ENCODE data around the gene MT2A.
A peak's percentile ranks its signal among the peaks of the same experiment; 100 is the strongest.

The MT2A gene

GRCh38 chr16:56600398-56600999 lies 7.9 kb upstream of the MT2A start:
- no peak for DNase-seq

GRCh38 chr16:56601325-56601724 lies 7.1 kb upstream of the MT2A start:
- no peak for DNase-seq

DNA sequence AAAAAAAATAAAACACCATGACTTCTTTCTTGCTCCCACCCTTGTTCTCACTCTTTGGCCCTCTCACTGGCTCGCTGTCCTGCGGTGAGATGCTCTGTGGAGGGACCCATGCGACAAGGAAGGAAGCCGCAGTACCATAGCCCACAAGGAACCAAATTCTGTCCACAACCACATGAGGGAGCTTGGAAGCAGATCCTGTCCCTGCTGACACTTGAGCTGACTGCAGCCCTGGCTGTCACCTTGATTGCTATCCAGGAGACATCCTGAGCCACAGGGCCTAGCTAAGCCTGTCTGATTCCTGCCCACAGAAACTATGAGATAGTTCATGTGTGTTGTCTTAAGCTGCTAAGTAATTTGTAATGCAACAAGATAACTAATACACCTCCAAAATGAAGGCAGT lies 4.8 kb upstream of the MT2A start:
- no peak for DNase-seq

DNA sequence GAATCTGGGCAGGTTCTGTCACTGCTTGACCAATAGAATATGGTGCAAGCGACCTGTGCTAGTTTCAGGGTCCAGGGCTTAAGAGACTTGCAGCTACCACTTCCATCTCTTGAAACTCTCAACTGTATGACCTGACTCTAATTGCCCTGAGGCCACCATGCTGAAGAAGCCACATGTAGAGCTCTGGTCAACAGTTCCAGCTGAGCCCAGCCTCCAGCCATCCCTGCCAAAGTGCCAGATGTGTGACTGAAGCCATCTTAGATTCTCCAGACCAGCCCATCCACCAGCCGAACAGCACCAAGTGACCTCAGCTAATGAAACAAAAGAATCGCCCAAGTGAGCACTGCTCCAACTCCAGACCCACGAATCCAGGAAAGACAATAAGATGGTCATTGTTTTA lies 3.4 kb upstream of the MT2A start:
- DNase-seq: no peak

- no peak for DNase-seq
Measured at GRCh38 chr16:56605475-56605874, 2.9 kb upstream of the MT2A start.

DNA sequence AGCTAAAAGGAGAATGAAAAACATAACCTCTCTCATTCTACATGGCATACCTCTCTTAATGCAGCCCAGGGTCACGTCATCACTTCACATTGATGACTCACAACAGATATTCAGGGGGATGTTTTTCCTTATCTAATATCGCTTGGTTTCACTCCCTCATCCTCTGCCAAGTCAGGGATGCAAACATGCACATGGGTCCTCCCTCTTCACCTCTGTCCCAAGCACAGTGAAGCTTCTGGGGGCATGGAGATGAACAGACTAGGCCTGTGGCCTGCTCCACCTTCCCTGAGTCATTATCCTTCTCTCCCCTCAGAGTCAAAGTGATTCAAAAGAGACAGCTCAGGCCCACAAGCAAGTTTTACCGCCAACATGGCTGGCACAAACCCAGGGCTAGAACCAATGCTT lies 2.3 kb upstream of the MT2A start:
- DNase-seq: no peak

DNA sequence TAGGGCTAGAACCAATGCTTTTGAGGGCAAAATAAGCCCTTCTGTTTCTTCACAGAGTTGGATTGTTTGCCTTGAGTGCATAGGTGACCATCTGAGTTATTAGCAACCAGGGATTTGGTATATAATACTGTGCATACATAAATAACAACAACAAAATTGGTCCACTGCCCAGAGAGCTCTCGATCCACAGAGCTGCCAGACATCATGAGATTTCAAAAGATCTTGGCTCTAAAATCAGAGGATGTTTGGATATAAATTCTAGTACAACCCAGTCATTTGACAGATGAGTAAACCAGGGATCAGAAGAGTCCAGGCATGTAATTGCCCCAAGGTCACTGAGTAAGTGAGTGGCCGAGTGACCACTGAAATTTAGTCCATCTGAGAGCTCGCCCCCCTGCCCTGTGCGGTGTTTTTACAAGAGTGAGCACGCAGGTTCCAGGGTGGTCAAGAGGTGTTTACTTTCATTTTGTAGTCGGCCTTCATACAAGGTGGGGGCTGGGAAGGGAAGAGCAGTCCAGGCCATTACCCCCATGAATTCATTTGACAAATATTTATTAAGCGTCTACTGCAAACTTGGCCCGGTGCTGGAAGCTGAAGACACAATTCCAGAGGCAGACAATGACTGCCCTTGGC lies 1.8 kb upstream of the MT2A start:
- DNase-seq: no peak

GRCh38 chr16:56607109-56607618 lies 1.2 kb upstream of the MT2A start:
- no peak for DNase-seq

GRCh38 chr16:56607675-56608042 lies 725 bp upstream of the MT2A start:
- no peak for DNase-seq

- no peak for DNase-seq
Measured at GRCh38 chr16:56608876-56609462, 585 bp downstream of the MT2A start.

- peak; percentile 82 for DNase-seq
Measured at GRCh38 chr16:56609463-56609921, 1.1 kb downstream of the MT2A start.

DNA sequence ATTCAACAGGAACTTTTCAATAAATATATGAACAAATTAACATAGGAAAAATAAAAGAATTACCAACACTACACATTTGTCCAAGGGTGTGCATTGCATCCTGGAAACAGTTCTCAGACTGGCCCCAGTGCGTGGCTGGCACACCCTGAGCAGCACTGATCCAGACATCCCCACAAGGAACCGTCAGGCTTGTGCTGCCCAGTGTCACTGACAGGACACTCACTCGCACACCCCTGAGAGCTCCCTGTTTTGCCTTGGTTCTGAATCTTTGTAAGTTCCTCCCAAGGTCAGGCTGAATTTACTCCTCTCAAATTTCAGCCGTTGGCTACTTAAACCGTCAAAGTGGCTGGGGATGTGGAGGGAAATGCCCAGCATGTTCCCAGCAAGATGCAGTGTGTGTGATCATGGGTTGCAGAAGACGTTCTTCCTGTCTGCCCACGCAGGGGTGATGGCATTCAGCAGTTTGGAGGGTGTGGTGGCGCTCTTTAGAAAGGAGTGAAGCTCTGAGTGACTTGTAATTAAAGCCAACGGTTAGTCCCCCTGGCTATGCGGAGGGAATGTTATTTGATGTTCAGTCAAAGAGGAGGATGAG lies 1.7 kb downstream of the MT2A start:
- DNase-seq: peak; percentile 84

DNA sequence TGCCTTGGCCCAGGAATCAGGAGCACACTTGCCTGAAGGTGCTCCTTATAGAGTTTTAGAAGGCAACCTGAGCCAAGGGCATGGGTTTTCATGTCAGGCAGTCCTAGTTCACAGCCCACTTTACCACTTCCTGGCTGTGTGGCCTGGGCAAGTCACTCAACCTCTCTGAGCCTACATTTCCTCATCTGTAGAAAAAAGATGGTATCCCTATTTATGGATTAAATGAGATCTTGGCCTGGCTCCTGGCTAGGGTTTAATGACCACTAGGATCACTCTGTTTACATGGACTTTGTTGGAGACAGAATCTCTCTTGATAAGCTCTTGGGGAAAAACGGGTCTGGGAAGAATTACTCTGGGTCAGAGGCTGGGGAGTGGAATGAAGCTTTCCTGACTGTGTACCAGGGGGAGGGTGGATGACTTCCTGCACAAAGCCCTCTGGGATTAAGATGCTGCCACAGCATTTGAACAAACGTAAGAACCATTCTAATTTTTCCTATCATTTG lies 2.3 kb downstream of the MT2A start:
- DNase-seq: no peak

DNA sequence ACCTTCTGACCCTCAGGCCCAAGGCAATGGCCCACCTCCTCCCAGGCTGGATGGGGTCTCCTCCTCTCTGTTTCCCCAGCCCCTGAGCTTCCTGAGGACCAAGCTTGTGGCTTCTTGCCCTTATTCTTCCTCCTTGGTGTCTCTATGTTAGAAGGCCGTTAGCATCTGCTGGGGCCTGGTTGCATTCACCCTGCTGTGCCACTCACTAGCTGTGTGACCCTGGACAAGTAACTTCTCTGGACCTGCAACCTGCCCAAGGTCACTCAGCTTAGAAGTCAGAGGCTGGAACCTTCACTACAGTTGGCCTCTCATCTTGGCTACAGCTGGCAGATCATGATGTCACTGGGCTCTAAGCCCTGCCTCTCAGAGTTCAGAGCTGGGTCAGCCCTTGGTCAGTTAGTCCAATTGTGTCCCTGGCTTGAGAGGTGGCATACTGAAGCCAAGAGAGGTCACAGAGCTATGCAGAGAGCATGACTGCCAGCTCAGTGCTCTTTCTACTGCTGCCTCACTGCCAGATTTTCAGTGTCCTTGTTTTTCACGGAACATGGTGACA lies 3.0 kb downstream of the MT2A start:
- DNase-seq: no peak

- no peak for DNase-seq
Measured at GRCh38 chr16:56613706-56614105, 5.3 kb downstream of the MT2A start.

- no peak for DNase-seq
Measured at GRCh38 chr16:56614549-56614991, 6.2 kb downstream of the MT2A start.

- DNase-seq: no peak
Measured at GRCh38 chr16:56615353-56615752, 7.0 kb downstream of the MT2A start.

DNA sequence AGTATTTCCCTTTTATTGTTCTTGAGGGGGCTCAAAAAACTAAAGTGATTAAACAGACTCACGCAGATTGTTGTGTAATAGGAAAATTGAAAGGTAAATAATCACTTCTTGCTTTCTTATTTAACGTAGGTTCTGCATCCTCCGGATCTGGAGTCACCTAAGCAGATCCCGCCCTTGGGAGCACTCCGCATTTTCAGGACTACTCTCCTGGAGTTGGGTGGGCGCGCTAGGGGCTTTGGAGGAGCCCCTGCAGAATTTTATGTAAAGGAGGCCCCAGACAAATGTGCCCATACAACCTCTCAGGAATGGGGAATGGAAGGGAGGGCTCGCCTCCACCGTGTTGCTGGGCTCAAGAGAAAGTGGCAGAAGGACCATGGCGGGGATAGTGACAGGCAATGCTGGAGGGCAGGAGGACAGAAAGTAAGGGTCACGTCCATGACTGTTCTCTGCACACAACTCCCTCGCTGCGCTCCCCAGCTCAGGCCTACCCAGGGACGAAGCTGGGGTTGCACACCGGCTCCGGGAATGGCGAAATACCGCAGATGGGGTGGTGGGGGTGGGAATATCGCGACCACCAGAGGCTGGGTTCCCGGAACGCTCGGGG lies 8.3 kb downstream of the MT2A start:
- DNase-seq: no peak

- DNase-seq: peak; percentile 84
Measured at GRCh38 chr16:56617212-56618085, 9.1 kb downstream of the MT2A start.

DNA sequence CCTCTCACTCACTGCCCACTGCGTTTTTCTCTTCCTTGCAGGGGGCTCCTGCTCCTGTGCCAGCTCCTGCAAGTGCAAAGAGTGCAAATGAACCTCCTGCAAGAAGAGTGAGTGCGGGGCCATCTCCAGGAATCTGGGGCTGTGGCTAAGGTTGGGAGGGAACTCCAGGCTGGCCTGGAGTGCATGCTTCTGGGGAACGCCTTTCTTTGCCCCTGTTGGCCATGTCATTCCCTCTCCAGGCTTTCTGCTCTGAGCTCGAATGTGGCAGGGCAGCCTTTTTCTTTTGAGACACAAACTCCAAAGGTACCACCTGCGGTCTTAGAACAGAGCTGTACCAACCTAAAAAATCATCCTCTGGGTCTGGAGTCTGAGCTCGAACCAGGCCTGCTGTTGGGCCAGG lies 9.8 kb downstream of the MT2A start:
- DNase-seq: no peak

DNA sequence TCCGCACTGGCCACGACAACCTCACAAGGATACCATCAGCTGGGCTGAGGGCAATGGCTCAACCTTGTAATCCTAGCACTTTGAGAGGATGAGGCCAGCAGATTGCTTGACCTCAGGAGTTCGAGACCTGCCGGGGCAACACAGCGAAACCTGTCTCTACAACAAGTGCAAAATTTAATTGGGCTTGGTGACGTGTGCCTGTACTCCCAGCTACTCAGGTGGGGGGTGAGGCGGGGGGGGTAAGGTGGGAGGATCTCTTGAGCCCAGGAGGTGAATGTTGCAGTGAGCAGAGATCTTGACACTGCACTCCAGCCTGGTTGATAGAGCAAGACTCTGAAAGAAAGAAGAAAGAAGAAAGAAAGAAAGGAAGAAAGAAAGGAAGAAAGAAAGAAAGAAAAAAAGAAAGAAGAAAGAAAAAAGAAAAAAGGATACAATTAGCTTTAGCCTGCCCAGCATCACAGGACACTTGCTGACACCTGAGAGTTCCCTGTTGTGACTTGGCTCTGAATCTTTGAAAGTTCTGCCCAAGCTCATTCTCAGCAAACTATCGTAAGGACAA lies 12.0 kb downstream of the MT2A start:
- DNase-seq: no peak
